ENCODE results near the gene PLCB3.

PLCB3 gene

DNA sequence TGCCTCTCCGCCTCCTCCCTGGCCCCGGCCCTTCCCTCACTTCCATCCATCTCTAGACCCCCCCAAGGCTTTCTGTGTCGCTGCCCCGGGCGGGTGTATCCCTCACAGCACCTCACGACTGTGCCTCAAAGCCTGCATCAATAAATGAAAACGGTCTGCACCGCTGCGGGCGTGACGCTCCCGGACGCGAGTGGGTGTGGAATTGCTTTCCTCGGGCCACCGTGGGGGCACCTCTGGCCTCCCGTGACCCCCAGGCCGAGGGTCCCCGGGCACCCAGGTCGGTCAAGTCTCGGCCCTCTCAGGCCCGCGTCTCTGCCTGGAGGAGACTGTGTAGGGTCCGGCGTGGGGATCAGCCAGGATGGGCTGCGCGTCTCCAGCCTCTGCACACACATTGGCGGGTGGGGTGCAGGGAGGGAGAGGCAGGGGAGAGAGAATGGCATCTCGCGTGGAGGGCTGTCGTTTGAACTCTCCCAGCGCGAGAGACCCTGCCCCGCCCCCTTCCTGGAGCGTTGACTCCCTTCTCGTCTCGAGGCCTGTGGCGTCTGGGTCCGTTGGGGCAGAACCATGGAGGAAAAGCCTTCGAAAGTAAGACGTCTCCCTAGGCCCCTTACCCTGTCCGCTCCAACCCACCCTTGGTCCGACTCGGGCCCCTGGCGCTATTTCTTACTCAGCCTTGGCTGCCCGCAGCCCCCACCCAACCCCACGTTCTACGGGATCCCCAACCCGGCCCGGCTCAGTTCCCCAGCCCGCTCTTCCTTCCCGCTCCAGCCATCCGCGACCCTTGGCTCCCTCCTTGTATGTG is 48.7 kb downstream of the PLCB3 start, which contains the start of gene CATSPERZ:
Gene CATSPERZ (plus strand): TSS at position 512 of the 802 bp plus-strand sequence. CDS start 53 bp downstream, at position 565.
- Histone ChIP-seq H3K27me3 (ENCODE audit: insufficient read depth, low read depth, severe bottlenecking) (no peaks in the 10 kb centered on the region), H3K27ac (no peak within 1 kb of the TSS), H3K9me3 (ENCODE audit: severe bottlenecking) (no peaks in the 10 kb centered on the region), H3K36me3 (no peaks in the 10 kb centered on the region), H3K4me3 (ENCODE audit: low read depth, low read length) (peak within 1 kb of the TSS; percentile 37)
- no peak for TF ChIP-seq CTCF (IDR thresholded peaks at IDR 0.05; ENCODE audit: low read depth, low read length)
- DNase-seq = no peak

- H3K9me3 ChIP-seq (ENCODE audit: severe bottlenecking) = no peaks in the 10 kb centered on the region
- H3K4me3 ChIP-seq (ENCODE audit: low read depth, low read length) = no peak overlapping the region
- no peak for TF ChIP-seq CTCF (IDR thresholded peaks at IDR 0.05; ENCODE audit: low read depth, low read length)
- no peak overlapping the region for H3K27ac ChIP-seq
- peaks cover 4% of the 10 kb centered on the region for H3K36me3 ChIP-seq
- no peak for DNase-seq
- H3K27me3 ChIP-seq (ENCODE audit: insufficient read depth, low read depth, severe bottlenecking) = no peaks in the 10 kb centered on the region
Observed at GRCh38 chr11:64303109-64304031, 52.0 kb downstream of the PLCB3 start.

DNA sequence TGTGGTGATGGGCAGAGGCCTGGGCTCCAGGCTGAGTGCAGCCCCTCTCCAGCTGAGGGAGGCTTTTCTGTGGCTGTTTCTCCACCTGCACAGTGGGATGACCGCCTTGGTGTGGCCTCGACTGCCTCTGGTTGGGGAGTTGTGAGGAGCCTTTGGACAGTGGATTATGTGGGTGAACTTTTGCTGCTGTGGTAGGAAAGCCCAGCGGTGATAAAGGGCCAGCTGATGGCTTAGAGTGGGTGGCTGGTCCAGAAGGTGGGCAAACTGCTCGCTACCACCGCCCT is 52.6 kb downstream of the PLCB3 start:
- Histone ChIP-seq H3K36me3 (peaks cover 4% of the 10 kb centered on the region), H3K27ac (no peak overlapping the region), H3K4me3 (ENCODE audit: low read depth, low read length) (no peak overlapping the region), H3K9me3 (ENCODE audit: severe bottlenecking) (no peaks in the 10 kb centered on the region), H3K27me3 (ENCODE audit: insufficient read depth, low read depth, severe bottlenecking) (no peaks in the 10 kb centered on the region)
- no peak for TF ChIP-seq CTCF (IDR thresholded peaks at IDR 0.05; ENCODE audit: low read depth, low read length)
- no peak for DNase-seq

DNA sequence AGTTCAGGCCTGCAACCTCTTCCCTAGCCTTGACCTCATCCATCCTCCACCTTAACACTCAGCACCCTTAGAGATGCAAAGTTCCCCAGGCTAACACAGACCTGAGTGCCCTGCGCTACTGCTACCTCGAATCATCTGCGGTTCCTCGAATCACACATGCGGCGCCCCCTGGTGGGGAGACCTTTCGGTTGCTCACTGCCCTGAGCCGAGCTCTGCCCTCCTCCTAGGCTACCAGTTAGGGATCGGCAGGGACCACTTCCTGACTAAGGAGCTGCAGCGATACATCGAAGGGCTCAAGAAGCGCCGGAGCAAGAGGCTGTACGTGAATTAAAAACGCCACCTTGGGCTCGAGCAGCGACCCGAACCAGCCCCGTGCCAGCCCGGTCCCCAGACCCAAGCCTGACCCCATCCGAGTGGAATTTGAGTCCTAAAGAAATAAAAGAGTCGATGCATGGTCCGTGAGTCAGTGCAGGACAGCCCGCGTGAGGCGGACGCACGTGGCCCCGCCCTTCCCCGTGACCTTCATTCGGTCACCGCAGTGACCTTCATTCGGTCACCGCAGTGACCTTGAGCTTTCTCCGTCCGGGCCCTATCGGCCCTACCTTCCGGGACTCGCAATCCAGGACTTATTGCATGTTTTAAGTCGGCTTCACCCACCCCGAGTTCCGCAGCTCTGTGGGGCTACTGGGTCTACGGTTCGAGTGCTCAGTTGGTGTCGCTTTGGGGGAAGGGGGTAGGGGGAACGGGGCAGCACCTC is 53.2 kb downstream of the PLCB3 start:
- H3K27ac ChIP-seq = peak overlapping the region; percentile 39
- peak; percentile 89 for TF ChIP-seq CTCF (IDR thresholded peaks at IDR 0.05; ENCODE audit: low read depth, low read length)
- H3K4me3 ChIP-seq (ENCODE audit: low read depth, low read length) = peak overlapping the region; percentile 88
- peaks cover 4% of the 10 kb centered on the region for H3K36me3 ChIP-seq
- peak; percentile 95 for DNase-seq
- no peaks in the 10 kb centered on the region for H3K27me3 ChIP-seq (ENCODE audit: insufficient read depth, low read depth, severe bottlenecking)
- no peaks in the 10 kb centered on the region for H3K9me3 ChIP-seq (ENCODE audit: severe bottlenecking)

- peak within 1 kb of the TSS; percentile 88 for H3K4me3 ChIP-seq (ENCODE audit: low read depth, low read length)
- peak within 1 kb of the TSS; percentile 79 for H3K27ac ChIP-seq
- H3K27me3 ChIP-seq (ENCODE audit: insufficient read depth, low read depth, severe bottlenecking) = no peaks in the 10 kb centered on the region
- no peak for TF ChIP-seq CTCF (IDR thresholded peaks at IDR 0.05; ENCODE audit: low read depth, low read length)
- H3K9me3 ChIP-seq (ENCODE audit: severe bottlenecking) = no peaks in the 10 kb centered on the region
- peaks cover 4% of the 10 kb centered on the region for H3K36me3 ChIP-seq
- peak; percentile 99 for DNase-seq
Observed at GRCh38 chr11:64305075-64305690, 53.9 kb downstream of the PLCB3 start, which contains the start of gene ESRRA. ESRRA (plus strand) TSS chr11:64305524; CDS start chr11:64307180, 1,656 bp downstream.
